ENCODE measurements around the gene QSOX1. TPM values are rescaled to one million over a fixed set of nuclear protein-coding genes. Genes with fewer than 3 reads are reported as not detected.
A peak's percentile ranks its signal among the peaks of the same experiment; 100 is the strongest.

The QSOX1 gene, protein sequence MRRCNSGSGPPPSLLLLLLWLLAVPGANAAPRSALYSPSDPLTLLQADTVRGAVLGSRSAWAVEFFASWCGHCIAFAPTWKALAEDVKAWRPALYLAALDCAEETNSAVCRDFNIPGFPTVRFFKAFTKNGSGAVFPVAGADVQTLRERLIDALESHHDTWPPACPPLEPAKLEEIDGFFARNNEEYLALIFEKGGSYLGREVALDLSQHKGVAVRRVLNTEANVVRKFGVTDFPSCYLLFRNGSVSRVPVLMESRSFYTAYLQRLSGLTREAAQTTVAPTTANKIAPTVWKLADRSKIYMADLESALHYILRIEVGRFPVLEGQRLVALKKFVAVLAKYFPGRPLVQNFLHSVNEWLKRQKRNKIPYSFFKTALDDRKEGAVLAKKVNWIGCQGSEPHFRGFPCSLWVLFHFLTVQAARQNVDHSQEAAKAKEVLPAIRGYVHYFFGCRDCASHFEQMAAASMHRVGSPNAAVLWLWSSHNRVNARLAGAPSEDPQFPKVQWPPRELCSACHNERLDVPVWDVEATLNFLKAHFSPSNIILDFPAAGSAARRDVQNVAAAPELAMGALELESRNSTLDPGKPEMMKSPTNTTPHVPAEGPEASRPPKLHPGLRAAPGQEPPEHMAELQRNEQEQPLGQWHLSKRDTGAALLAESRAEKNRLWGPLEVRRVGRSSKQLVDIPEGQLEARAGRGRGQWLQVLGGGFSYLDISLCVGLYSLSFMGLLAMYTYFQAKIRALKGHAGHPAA
- total RNA-seq (100 to 1,000 TPM; 433 to 482 TPM), polyA plus RNA-seq (ENCODE audit: insufficient read length in 6 of 6) (100 to 1,000 TPM; 145 to 201 (median 178) TPM)
- long read RNA-seq, donor 1, full-length matches to known transcripts = 47 of 279 reads
- long read RNA-seq, donor 1, partial matches to known transcripts = 232 of 279 reads
- long read RNA-seq, donor 1, other reads (novel, unspliced or antisense) = 0 of 279 reads
- long read RNA-seq, donor 2, full-length matches to known transcripts = 29 of 66 reads
- long read RNA-seq, donor 2, partial matches to known transcripts = 37 of 66 reads
- long read RNA-seq, donor 2, other reads (novel, unspliced or antisense) = 0 of 66 reads
- long read RNA-seq, donor 3, full-length matches to known transcripts = 25 of 25 reads
- long read RNA-seq, donor 3, partial matches to known transcripts = 0 of 25 reads
- long read RNA-seq, donor 3, other reads (novel, unspliced or antisense) = 0 of 25 reads
- long read RNA-seq, donor 4, full-length matches to known transcripts = 15 of 49 reads
- long read RNA-seq, donor 4, partial matches to known transcripts = 5 of 49 reads
- long read RNA-seq, donor 4, other reads (novel, unspliced or antisense) = 29 of 49 reads
- long read RNA-seq, donor 5, full-length matches to known transcripts = 40 of 72 reads
- long read RNA-seq, donor 5, partial matches to known transcripts = 32 of 72 reads
- long read RNA-seq, donor 5, other reads (novel, unspliced or antisense) = 0 of 72 reads
- long read RNA-seq, donor 6, full-length matches to known transcripts = 31 of 114 reads
- long read RNA-seq, donor 6, partial matches to known transcripts = 83 of 114 reads
- long read RNA-seq, donor 6, other reads (novel, unspliced or antisense) = 0 of 114 reads
- long read RNA-seq, donor 7, full-length matches to known transcripts = 16 of 38 reads
- long read RNA-seq, donor 7, partial matches to known transcripts = 22 of 38 reads
- long read RNA-seq, donor 7, other reads (novel, unspliced or antisense) = 0 of 38 reads
- long read RNA-seq, donor 8, full-length matches to known transcripts = 39 of 78 reads
- long read RNA-seq, donor 8, partial matches to known transcripts = 29 of 78 reads
- long read RNA-seq, donor 8, other reads (novel, unspliced or antisense) = 10 of 78 reads
- long read RNA-seq, donor 9 = 0 reads
- long read RNA-seq, donor 10, full-length matches to known transcripts = 33 of 60 reads
- long read RNA-seq, donor 10, partial matches to known transcripts = 7 of 60 reads
- long read RNA-seq, donor 10, other reads (novel, unspliced or antisense) = 20 of 60 reads
- long read RNA-seq, donor 11, full-length matches to known transcripts = 7 of 7 reads
- long read RNA-seq, donor 11, partial matches to known transcripts = 0 of 7 reads
- long read RNA-seq, donor 11, other reads (novel, unspliced or antisense) = 0 of 7 reads
- long read RNA-seq, donor 12, full-length matches to known transcripts = 29 of 115 reads
- long read RNA-seq, donor 12, partial matches to known transcripts = 86 of 115 reads
- long read RNA-seq, donor 12, other reads (novel, unspliced or antisense) = 0 of 115 reads

DNA sequence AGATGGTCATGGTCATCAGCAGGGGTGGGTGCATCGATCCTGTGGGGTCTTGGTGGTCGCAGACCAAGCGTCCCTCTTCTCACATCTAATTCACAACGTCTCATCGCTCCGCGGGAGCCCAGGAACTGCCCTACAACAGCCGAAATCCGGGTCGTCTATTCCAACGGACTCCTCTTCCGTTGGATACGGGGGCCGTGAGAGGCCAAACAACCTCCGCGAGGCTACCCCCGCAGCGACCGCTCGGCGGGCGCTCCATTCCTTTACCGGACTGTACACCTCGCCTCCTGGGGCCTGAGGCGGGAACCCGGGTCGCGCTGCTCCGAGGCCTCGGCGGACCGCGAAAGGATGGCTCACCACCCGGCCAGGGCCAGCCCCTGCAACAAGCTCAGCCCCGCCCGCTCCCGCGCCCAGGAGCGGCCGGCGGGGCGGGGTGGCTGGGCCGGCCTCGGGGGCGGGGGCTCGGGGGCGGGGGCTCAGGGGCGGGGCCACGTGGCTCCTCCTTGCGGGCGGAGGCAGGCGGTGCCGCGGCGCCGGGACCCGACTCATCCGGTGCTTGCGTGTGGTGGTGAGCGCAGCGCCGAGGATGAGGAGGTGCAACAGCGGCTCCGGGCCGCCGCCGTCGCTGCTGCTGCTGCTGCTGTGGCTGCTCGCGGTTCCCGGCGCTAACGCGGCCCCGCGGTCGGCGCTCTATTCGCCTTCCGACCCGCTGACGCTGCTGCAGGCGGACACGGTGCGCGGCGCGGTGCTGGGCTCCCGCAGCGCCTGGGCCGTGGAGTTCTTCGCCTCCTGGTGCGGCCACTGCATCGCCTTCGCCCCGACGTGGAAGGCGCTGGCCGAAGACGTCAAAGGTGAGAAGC lies at the start of gene QSOX1:
QSOX1 (plus strand) TSS at position 545 of the 857 bp plus-strand sequence; CDS start at position 584, 39 bp downstream.
- Histone ChIP-seq H3K36me3 (no peaks in the 10 kb centered on the region), H3K4me1 (peaks cover 16 to 67% of the 10 kb centered on the region in 2 donors), H3K27me3 (no peaks in the 10 kb centered on the region), H3K9me3 (no peaks in the 10 kb centered on the region), H3K27ac (peak within 1 kb of the TSS; percentile 88 to 95), H3K4me3 (peak within 1 kb of the TSS; percentile 93 to 96)
- DNase-seq (peak; percentile 90 to 98 (median 93)), ATAC-seq (peak; percentile 85)
- intact Hi-C loops (cut with DNase I) = loop anchor here in 1 of 2 donors (10.0 kb wide), 1 partner anchor 270 kb away; the partner anchor contains the start of gene TOR1AIP1
- TF ChIP-seq, protein P1, sequence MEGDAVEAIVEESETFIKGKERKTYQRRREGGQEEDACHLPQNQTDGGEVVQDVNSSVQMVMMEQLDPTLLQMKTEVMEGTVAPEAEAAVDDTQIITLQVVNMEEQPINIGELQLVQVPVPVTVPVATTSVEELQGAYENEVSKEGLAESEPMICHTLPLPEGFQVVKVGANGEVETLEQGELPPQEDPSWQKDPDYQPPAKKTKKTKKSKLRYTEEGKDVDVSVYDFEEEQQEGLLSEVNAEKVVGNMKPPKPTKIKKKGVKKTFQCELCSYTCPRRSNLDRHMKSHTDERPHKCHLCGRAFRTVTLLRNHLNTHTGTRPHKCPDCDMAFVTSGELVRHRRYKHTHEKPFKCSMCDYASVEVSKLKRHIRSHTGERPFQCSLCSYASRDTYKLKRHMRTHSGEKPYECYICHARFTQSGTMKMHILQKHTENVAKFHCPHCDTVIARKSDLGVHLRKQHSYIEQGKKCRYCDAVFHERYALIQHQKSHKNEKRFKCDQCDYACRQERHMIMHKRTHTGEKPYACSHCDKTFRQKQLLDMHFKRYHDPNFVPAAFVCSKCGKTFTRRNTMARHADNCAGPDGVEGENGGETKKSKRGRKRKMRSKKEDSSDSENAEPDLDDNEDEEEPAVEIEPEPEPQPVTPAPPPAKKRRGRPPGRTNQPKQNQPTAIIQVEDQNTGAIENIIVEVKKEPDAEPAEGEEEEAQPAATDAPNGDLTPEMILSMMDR (IDR thresholded peaks at IDR 0.05) = peak in 1 of 2 donors; percentile 40

DNA sequence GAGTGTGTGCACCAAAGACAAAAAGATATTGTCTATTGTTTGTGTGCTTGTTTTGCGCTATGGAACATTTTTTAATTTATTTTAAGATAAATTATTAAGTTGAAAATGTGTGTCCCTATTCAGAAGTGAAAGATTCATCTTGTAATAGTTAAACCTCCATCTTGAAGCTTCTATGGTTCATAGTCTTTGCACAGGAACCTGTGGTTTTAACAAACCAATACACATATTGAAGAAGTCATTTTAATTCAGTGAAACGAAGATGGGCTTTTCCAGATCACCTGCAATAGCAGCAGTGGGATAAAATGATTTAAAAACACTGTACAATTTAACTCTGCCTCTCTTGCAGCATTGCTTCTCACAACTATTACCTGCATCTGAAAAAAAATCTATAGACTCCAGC lies 42.6 kb upstream of the QSOX1 start:
- Histone ChIP-seq H3K27me3 (no peaks in the 10 kb centered on the region), H3K9me3 (no peaks in the 10 kb centered on the region), H3K27ac (no peak overlapping the region), H3K36me3 (peaks cover 0 to 47% of the 10 kb centered on the region in 2 donors), H3K4me3 (no peak overlapping the region), H3K4me1 (peaks cover 3 to 18% of the 10 kb centered on the region in 2 donors)
- ATAC-seq (no peak), DNase-seq (no peak)
- TF ChIP-seq, protein P1 (IDR thresholded peaks at IDR 0.05) = no peak
- intact Hi-C loops (cut with DNase I) = no loop called here

DNA sequence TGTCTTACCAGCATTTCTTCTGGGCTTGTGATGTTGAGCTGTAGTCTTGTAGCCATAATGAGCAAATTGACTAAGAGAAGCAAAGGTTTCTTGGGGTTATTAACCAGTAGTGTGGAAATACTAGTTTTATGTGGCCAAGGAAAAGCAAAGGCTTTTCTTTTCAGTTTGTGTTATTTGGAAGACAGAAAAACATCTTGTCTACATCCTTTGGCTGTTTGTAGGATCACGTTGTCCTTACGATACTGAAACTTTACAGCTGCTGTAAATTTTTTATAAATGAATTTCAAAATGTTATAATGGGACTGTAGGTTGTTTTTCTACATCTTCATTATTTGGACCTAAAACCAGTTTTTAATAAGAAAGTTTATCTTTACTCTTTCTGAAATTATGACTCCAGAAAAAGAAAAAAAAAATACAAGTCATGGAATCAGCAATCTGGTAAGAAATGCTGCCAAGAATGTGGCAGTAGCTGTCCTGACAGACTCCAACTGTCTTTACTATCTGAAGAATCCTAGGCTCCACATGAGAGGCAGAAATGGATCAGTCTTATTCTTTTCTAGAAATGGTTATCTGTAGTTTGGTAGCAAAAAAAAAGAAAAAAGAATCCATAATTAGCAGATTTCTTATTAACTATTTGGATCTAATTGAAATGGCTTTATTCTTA lies 41.6 kb upstream of the QSOX1 start:
- peak; percentile 20 for ATAC-seq
- intact Hi-C loops (cut with DNase I) = no loop called here
- peak in 2 of 4 donors; percentile 80 to 84 for DNase-seq
- H3K27ac ChIP-seq = peak overlapping the region in 1 of 2 donors; percentile 6
- TF ChIP-seq, protein P1 (IDR thresholded peaks at IDR 0.05) = no peak
- no peaks in the 10 kb centered on the region for H3K27me3 ChIP-seq
- H3K4me1 ChIP-seq = peaks cover 3 to 19% of the 10 kb centered on the region in 2 donors
- no peaks in the 10 kb centered on the region for H3K9me3 ChIP-seq
- no peak overlapping the region for H3K4me3 ChIP-seq
- peaks cover 0 to 47% of the 10 kb centered on the region in 2 donors for H3K36me3 ChIP-seq

All from left lung (tissue), 14 donors.